Measurements from ENCODE around the gene SPAG9. TPM values are rescaled to one million over a fixed set of nuclear protein-coding genes. Genes with fewer than 3 reads are reported as not detected.

SPAG9 gene
- total and polyA plus RNA-seq, 5 donors from 2014 or later: 4.7 to 98.4 (median 6.0) TPM

GRCh38 chr17:51012538-51012937 is 108.1 kb downstream of the SPAG9 start:
- Histone ChIP-seq H3K4me3 (ENCODE audit: low read depth, low read length) (no peak overlapping the region), H3K36me3 (ENCODE audit: control insufficient read depth, insufficient read depth, low read length) (peaks cover 42% of the 10 kb centered on the region), H3K9me3 (ENCODE audit: control insufficient read depth in 2 of 2, low read length in 2 of 2) (no peaks in the 10 kb centered on the region), H3K27me3 (ENCODE audit: control insufficient read depth, insufficient read depth, low read length) (no peaks in the 10 kb centered on the region), H3K27ac (ENCODE audit: insufficient read depth, low read length, poor library complexity, severe bottlenecking) (no peak overlapping the region), H3K4me1 (ENCODE audit: control insufficient read depth, insufficient read depth, low read length, poor library complexity, severe bottlenecking) (no peaks in the 10 kb centered on the region)
- Mint-ChIP-seq H3K27me3 (no peaks in the 10 kb centered on the region), H3K9me3 (no peaks in the 10 kb centered on the region), H3K4me1 (peaks cover 3 to 19% (median 5%) of the 10 kb centered on the region in 4 donors), H3K4me3 (no peak overlapping the region), H3K36me3 (peaks cover 20% of the 10 kb centered on the region), H3K27ac (no peak overlapping the region)
- DNase-seq (no peak), ATAC-seq (ENCODE audit: low read depth in 2 of 2) (no peak)

GRCh38 chr17:51010173-51010675 is 110.4 kb downstream of the SPAG9 start:
- Mint-ChIP-seq H3K4me1 (peaks cover 3 to 9% (median 4%) of the 10 kb centered on the region in 4 donors), H3K4me3 (no peak overlapping the region), H3K27ac (peak overlapping the region in 1 of 3 donors; percentile 68), H3K27me3 (no peaks in the 10 kb centered on the region), H3K9me3 (no peaks in the 10 kb centered on the region), H3K36me3 (peaks cover 18% of the 10 kb centered on the region)
- Histone ChIP-seq H3K36me3 (ENCODE audit: control insufficient read depth, insufficient read depth, low read length) (peaks cover 42% of the 10 kb centered on the region), H3K27me3 (ENCODE audit: control insufficient read depth, insufficient read depth, low read length) (no peaks in the 10 kb centered on the region), H3K4me1 (ENCODE audit: control insufficient read depth, insufficient read depth, low read length, poor library complexity, severe bottlenecking) (no peaks in the 10 kb centered on the region), H3K9me3 (ENCODE audit: control insufficient read depth in 2 of 2, low read length in 2 of 2) (no peaks in the 10 kb centered on the region), H3K27ac (ENCODE audit: insufficient read depth, low read length, poor library complexity, severe bottlenecking) (no peak overlapping the region), H3K4me3 (ENCODE audit: low read depth, low read length) (no peak overlapping the region)
- ATAC-seq (ENCODE audit: low read depth in 2 of 2): no peak
- DNase-seq: no peak

GRCh38 chr17:51006601-51007000 is 114.1 kb downstream of the SPAG9 start:
- Histone ChIP-seq H3K27ac (ENCODE audit: insufficient read depth, low read length, poor library complexity, severe bottlenecking) (no peak overlapping the region), H3K9me3 (ENCODE audit: control insufficient read depth in 2 of 2, low read length in 2 of 2) (no peaks in the 10 kb centered on the region), H3K36me3 (ENCODE audit: control insufficient read depth, insufficient read depth, low read length) (peaks cover 48% of the 10 kb centered on the region), H3K4me3 (ENCODE audit: low read depth, low read length) (no peak overlapping the region), H3K4me1 (ENCODE audit: control insufficient read depth, insufficient read depth, low read length, poor library complexity, severe bottlenecking) (no peaks in the 10 kb centered on the region), H3K27me3 (ENCODE audit: control insufficient read depth, insufficient read depth, low read length) (no peaks in the 10 kb centered on the region)
- H3K9me3 Mint-ChIP-seq: no peaks in the 10 kb centered on the region
- peak overlapping the region in 1 of 3 donors; percentile 13 for H3K27ac Mint-ChIP-seq
- no peaks in the 10 kb centered on the region for H3K27me3 Mint-ChIP-seq
- DNase-seq (no peak), ATAC-seq (ENCODE audit: low read depth in 2 of 2) (no peak)
- no peaks in the 10 kb centered on the region for H3K4me1 Mint-ChIP-seq
- no peak overlapping the region for H3K4me3 Mint-ChIP-seq
- H3K36me3 Mint-ChIP-seq: peaks cover 19% of the 10 kb centered on the region

GRCh38 chr17:51005768-51006167 is 114.9 kb downstream of the SPAG9 start:
- Mint-ChIP-seq H3K27ac (peak overlapping the region; percentile 1 to 98 (median 68)), H3K4me1 (peaks cover 0 to 7% (median 6%) of the 10 kb centered on the region in 4 donors), H3K27me3 (no peaks in the 10 kb centered on the region), H3K4me3 (peak overlapping the region in 1 of 4 donors; percentile 17), H3K36me3 (peaks cover 24% of the 10 kb centered on the region), H3K9me3 (no peaks in the 10 kb centered on the region)
- Histone ChIP-seq H3K27ac (ENCODE audit: insufficient read depth, low read length, poor library complexity, severe bottlenecking) (no peak overlapping the region), H3K4me3 (ENCODE audit: low read depth, low read length) (no peak overlapping the region), H3K4me1 (ENCODE audit: control insufficient read depth, insufficient read depth, low read length, poor library complexity, severe bottlenecking) (no peaks in the 10 kb centered on the region), H3K27me3 (ENCODE audit: control insufficient read depth, insufficient read depth, low read length) (no peaks in the 10 kb centered on the region), H3K9me3 (ENCODE audit: control insufficient read depth in 2 of 2, low read length in 2 of 2) (no peaks in the 10 kb centered on the region), H3K36me3 (ENCODE audit: control insufficient read depth, insufficient read depth, low read length) (peaks cover 50% of the 10 kb centered on the region)
- no peak for DNase-seq
- ATAC-seq (ENCODE audit: low read depth in 2 of 2): no peak

- Histone ChIP-seq H3K27ac (ENCODE audit: insufficient read depth, low read length, poor library complexity, severe bottlenecking) (no peak overlapping the region), H3K9me3 (ENCODE audit: control insufficient read depth in 2 of 2, low read length in 2 of 2) (no peaks in the 10 kb centered on the region), H3K27me3 (ENCODE audit: control insufficient read depth, insufficient read depth, low read length) (no peaks in the 10 kb centered on the region), H3K4me3 (ENCODE audit: low read depth, low read length) (no peak overlapping the region), H3K4me1 (ENCODE audit: control insufficient read depth, insufficient read depth, low read length, poor library complexity, severe bottlenecking) (no peaks in the 10 kb centered on the region), H3K36me3 (ENCODE audit: control insufficient read depth, insufficient read depth, low read length) (peaks cover 60% of the 10 kb centered on the region)
- DNase-seq (no peak), ATAC-seq (ENCODE audit: low read depth in 2 of 2) (no peak)
- no peak overlapping the region for H3K4me3 Mint-ChIP-seq
- peaks cover 0 to 7% (median 7%) of the 10 kb centered on the region in 4 donors for H3K4me1 Mint-ChIP-seq
- H3K27ac Mint-ChIP-seq: peak overlapping the region in 1 of 3 donors; percentile 7
- peaks cover 22% of the 10 kb centered on the region for H3K36me3 Mint-ChIP-seq
- H3K27me3 Mint-ChIP-seq: no peaks in the 10 kb centered on the region
- H3K9me3 Mint-ChIP-seq: no peaks in the 10 kb centered on the region
Measured at GRCh38 chr17:51004249-51004648, 116.4 kb downstream of the SPAG9 start.

- no peaks in the 10 kb centered on the region for H3K9me3 Mint-ChIP-seq
- no peaks in the 10 kb centered on the region for H3K27me3 Mint-ChIP-seq
- H3K36me3 Mint-ChIP-seq: peaks cover 26% of the 10 kb centered on the region
- Histone ChIP-seq H3K9me3 (ENCODE audit: control insufficient read depth in 2 of 2, low read length in 2 of 2) (no peaks in the 10 kb centered on the region), H3K27ac (ENCODE audit: insufficient read depth, low read length, poor library complexity, severe bottlenecking) (peak overlapping the region; percentile 18), H3K36me3 (ENCODE audit: control insufficient read depth, insufficient read depth, low read length) (peaks cover 70% of the 10 kb centered on the region), H3K27me3 (ENCODE audit: control insufficient read depth, insufficient read depth, low read length) (no peaks in the 10 kb centered on the region), H3K4me3 (ENCODE audit: low read depth, low read length) (no peak overlapping the region), H3K4me1 (ENCODE audit: control insufficient read depth, insufficient read depth, low read length, poor library complexity, severe bottlenecking) (no peaks in the 10 kb centered on the region)
- ATAC-seq (ENCODE audit: low read depth in 2 of 2) (peak; percentile 71 to 80), DNase-seq (peak; percentile 15 to 81 (median 75))
- H3K4me1 Mint-ChIP-seq: peaks cover 0 to 11% (median 7%) of the 10 kb centered on the region in 4 donors
- H3K27ac Mint-ChIP-seq: peak overlapping the region in 1 of 3 donors; percentile 22
- H3K4me3 Mint-ChIP-seq: no peak overlapping the region
Measured at GRCh38 chr17:51000835-51001638, 119.6 kb downstream of the SPAG9 start.

GRCh38 chr17:50995668-50996067 is 125.0 kb downstream of the SPAG9 start:
- H3K27me3 ChIP-seq (ENCODE audit: control insufficient read depth, insufficient read depth, low read length): no peaks in the 10 kb centered on the region
- Mint-ChIP-seq H3K9me3 (no peaks in the 10 kb centered on the region), H3K27ac (no peak overlapping the region), H3K27me3 (no peaks in the 10 kb centered on the region), H3K4me1 (peaks cover 0 to 5% (median 0%) of the 10 kb centered on the region in 4 donors), H3K36me3 (peaks cover 39% of the 10 kb centered on the region), H3K4me3 (no peak overlapping the region)
- ATAC-seq (ENCODE audit: low read depth in 2 of 2) (no peak), DNase-seq (no peak)
- H3K4me1 ChIP-seq (ENCODE audit: control insufficient read depth, insufficient read depth, low read length, poor library complexity, severe bottlenecking): no peaks in the 10 kb centered on the region
- H3K9me3 ChIP-seq (ENCODE audit: control insufficient read depth in 2 of 2, low read length in 2 of 2): no peaks in the 10 kb centered on the region
- H3K27ac ChIP-seq (ENCODE audit: insufficient read depth, low read length, poor library complexity, severe bottlenecking): no peak overlapping the region
- peaks cover 76% of the 10 kb centered on the region for H3K36me3 ChIP-seq (ENCODE audit: control insufficient read depth, insufficient read depth, low read length)
- no peak overlapping the region for H3K4me3 ChIP-seq (ENCODE audit: low read depth, low read length)

All from CD4-positive, CD25-positive, alpha-beta regulatory T cell (primary cell).